ENCODE measurements around the gene GULP1. TPM values are rescaled to one million over a fixed set of nuclear protein-coding genes. Genes with fewer than 3 reads are reported as not detected.

Gene GULP1
- total and polyA plus RNA-seq, 2 experiments from 2014 or later, result 94.6 to 181 TPM

- TF ChIP-seq ZNF462 (CRISPR knock-in tag; IDR thresholded peaks at IDR 0.05) (no peak), CREB1 (CRISPR knock-in tag; IDR thresholded peaks at IDR 0.05; ENCODE audit: low read depth) (no peak), ZNF114 (CRISPR knock-in tag; IDR thresholded peaks at IDR 0.05) (no peak), REST (IDR thresholded peaks at IDR 0.05; ENCODE audit: unreplicated experiment) (no peak)
Observed at GRCh38 chr2:188485496-188485895, 193.8 kb downstream of the GULP1 start (continued).

- Mint-ChIP-seq H3K4me3 (no peak overlapping the region), H3K9me3 (no peaks in the 10 kb centered on the region), H3K27me3 (ENCODE audit: insufficient read depth, low read depth, poor library complexity) (peaks cover 1% of the 10 kb centered on the region), H3K36me3 (ENCODE audit: low read depth) (peaks cover 7% of the 10 kb centered on the region), H3K27ac (peak overlapping the region; percentile 82), H3K4me1 (peaks cover 48% of the 10 kb centered on the region)
- Histone ChIP-seq H3K4me2 (no peak overlapping the region), H3K27ac (ENCODE audit: low read depth) (no peak overlapping the region), H3K36me3 (ENCODE audit: insufficient read depth) (no peaks in the 10 kb centered on the region), H3K4me3 (no peak overlapping the region), H4K20me1 (replicated peaks; ENCODE audit: insufficient read depth) (no peaks in the 10 kb centered on the region), H2AFZ (no peak overlapping the region), H3K9me2 (ENCODE audit: insufficient read depth) (no peaks in the 10 kb centered on the region), H3K79me2 (replicated peaks; ENCODE audit: insufficient read depth) (peaks cover 12% of the 10 kb centered on the region; the same call in 1 of the 2 replicates), H3K4me1 (ENCODE audit: insufficient read depth) (peaks cover 44% of the 10 kb centered on the region), H3F3A (replicated peaks; ENCODE audit: low read depth) (no peaks in the 10 kb centered on the region), H3K27me3 (ENCODE audit: insufficient read depth) (no peaks in the 10 kb centered on the region)
- DNase-seq (ENCODE audit: low spot score), result no peak
- ATAC-seq, result no peak
- TF ChIP-seq STAT1 (IDR thresholded peaks at IDR 0.05; ENCODE audit: unreplicated experiment), result no peak
Observed at GRCh38 chr2:188492751-188493150, 201.1 kb downstream of the GULP1 start.

Measured in GM23338 (cell line).